ENCODE results near the gene SRPK2.

Gene SRPK2

DNA sequence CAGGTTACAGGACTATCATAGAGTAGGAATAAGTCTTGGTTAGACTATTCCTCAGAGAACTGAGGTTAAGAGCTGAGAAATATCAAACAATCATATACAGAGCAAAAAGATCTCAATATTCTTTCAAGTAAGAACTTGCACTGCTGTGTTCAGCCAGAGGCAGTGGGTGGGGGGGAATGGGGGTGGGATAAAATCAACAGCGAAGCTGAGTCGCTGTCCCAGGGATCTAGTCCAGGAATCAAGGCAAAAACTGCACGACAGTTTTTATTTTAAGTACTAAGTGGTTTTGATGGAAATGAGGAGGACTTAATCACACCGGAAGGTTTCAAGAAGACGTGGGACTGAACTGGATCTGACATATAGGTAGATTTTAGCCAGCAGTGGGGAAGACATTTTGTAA is 159.1 kb downstream of the SRPK2 start:
- H3K4me3 ChIP-seq (replicated peaks; ENCODE audit: low read depth, low read length) = no peak overlapping the region
- TF ChIP-seq, protein P1, sequence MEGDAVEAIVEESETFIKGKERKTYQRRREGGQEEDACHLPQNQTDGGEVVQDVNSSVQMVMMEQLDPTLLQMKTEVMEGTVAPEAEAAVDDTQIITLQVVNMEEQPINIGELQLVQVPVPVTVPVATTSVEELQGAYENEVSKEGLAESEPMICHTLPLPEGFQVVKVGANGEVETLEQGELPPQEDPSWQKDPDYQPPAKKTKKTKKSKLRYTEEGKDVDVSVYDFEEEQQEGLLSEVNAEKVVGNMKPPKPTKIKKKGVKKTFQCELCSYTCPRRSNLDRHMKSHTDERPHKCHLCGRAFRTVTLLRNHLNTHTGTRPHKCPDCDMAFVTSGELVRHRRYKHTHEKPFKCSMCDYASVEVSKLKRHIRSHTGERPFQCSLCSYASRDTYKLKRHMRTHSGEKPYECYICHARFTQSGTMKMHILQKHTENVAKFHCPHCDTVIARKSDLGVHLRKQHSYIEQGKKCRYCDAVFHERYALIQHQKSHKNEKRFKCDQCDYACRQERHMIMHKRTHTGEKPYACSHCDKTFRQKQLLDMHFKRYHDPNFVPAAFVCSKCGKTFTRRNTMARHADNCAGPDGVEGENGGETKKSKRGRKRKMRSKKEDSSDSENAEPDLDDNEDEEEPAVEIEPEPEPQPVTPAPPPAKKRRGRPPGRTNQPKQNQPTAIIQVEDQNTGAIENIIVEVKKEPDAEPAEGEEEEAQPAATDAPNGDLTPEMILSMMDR (IDR thresholded peaks at IDR 0.05; ENCODE audit: low read depth, low read length, missing control alignments) = no peak
- no peak for DNase-seq (ENCODE audit: extremely low read depth, low read depth)

DNA sequence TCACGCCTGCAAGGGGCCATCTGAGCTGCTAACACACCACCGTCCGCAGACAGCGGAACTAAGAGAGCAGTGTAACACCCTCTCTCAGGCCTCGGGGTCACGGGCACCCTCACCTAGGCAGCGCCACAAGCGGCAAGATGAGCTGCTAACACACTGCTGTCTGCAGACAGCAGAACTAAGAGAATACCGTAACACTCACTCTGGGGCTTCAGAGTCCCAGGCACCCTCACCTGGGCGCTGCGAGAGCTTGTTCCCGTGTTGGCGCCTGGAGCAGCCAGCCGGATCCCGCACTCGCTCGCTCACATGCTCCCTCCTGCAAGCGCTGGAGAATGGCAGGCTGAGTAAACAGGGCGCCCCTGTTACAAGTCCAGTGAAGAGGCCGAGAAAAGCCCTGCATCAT is 160.2 kb downstream of the SRPK2 start:
- TF ChIP-seq, protein P1 (IDR thresholded peaks at IDR 0.05; ENCODE audit: low read depth, low read length, missing control alignments) = no peak
- no peak for DNase-seq (ENCODE audit: extremely low read depth, low read depth)
- no peak overlapping the region for H3K4me3 ChIP-seq (replicated peaks; ENCODE audit: low read depth, low read length)

DNA sequence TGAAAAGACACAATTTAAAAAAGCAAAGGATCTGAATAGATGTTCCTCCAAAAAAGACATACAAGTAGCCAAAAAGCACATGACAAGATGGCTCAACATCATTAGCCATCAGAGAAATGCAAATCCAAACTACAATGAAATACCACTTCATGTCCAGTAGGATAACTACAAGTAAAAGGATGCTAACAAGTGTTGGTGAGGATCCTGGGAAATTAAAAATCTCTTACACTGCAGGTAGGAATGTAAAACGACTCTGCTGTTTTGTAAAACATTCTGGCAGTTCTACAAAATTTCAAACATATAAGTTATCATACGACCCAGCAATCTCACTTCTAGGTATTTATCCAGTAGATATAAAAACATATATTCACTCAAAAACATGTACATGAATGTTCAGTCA is 161.3 kb downstream of the SRPK2 start:
- H3K4me3 ChIP-seq (replicated peaks; ENCODE audit: low read depth, low read length) = no peak overlapping the region
- DNase-seq (ENCODE audit: extremely low read depth, low read depth) = no peak
- TF ChIP-seq, protein P1 (IDR thresholded peaks at IDR 0.05; ENCODE audit: low read depth, low read length, missing control alignments) = no peak

DNA sequence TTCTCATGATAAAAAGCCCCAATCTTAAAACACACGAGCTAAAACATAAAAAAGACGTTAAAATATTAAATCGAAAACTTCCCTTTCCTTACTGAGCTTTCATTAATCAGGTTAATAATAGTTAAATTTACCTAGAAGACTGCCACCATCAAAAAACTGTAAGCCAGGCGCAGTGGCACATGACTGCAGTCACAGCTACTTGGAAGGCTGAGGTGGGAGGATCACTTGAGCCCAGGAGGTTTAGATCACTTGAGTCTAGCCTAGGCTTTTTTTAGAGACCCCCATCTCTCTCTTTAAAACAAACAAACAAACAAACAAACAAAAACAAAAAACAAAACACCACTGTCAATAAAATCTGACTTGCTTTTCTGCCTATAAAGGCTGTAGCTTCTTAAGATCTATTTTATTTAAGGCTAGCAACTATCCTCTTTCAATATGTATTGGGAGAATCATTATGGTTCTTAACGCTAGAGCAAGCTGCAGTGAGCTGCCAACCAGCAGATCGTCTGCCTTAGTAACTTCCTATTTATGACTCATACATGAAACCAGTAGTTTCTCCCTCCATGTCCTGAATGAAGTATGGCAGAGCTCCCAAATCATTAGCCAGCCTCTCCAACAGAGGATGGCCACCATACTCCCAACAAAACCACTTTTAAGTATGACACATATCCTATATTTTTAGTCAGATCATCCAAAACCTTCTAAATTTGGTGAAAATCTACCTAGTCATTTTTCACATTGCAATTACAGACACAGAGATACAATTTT is 163.7 kb downstream of the SRPK2 start:
- peak; percentile 81 for DNase-seq (ENCODE audit: extremely low read depth, low read depth)
- H3K4me3 ChIP-seq (replicated peaks; ENCODE audit: low read depth, low read length) = no peak overlapping the region

DNA sequence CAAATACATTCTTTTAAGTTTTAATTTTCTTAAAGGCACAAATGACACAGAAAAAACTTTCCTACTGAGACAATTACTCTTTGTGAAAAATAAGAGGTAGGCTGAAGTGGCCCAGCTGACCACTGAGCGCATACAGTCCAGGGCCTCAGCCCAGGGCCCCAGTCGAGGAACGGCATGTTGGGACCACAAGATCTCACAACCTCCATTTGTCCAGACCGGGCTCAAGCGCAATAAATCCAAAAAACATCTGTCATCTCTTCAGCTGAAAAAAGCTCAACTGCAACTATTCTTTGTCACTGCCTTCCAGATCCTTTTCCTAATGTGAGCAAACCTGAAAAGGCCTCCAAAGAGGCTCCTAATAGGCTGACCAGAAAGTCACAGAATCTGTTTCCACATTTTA is 165.8 kb downstream of the SRPK2 start:
- TF ChIP-seq, protein P1 (IDR thresholded peaks at IDR 0.05; ENCODE audit: low read depth, low read length, missing control alignments) = no peak
- no peak overlapping the region for H3K4me3 ChIP-seq (replicated peaks; ENCODE audit: low read depth, low read length)
- DNase-seq (ENCODE audit: extremely low read depth, low read depth) = no peak

More for the DNA sequence above, 163.7 kb downstream of the SRPK2 start:
- TF ChIP-seq, protein P1 (IDR thresholded peaks at IDR 0.05; ENCODE audit: low read depth, low read length, missing control alignments) = no peak

DNA sequence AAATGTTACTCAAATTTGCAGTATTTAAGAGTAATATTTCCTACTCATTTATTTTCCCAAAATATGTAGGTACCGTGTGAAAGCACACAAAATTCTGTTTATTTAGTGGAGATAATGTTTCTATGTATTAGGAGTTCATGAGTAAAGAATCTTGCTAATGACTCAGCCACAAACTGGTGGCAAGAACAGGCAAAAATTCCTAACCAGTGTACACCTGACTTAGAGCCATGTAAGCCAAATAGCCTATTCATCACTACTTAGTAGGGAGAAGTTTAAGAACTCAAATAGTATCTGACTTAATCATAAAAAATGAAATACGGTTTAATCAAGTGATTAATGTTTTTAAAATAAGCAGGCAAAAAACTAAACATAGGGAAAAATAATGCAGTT is 169.0 kb downstream of the SRPK2 start:
- TF ChIP-seq, protein P1 (IDR thresholded peaks at IDR 0.05; ENCODE audit: low read depth, low read length, missing control alignments) = no peak
- no peak overlapping the region for H3K4me3 ChIP-seq (replicated peaks; ENCODE audit: low read depth, low read length)
- no peak for DNase-seq (ENCODE audit: extremely low read depth, low read depth)

Data from HFF-Myc (cell line).